ENCODE results near the gene ESPNL. TPM values are rescaled to one million over a fixed set of nuclear protein-coding genes. Genes with fewer than 3 reads are reported as not detected.
"Not testable (repeated sequence)": the region's sequence is repeated elsewhere in the genome, so short reads cannot be mapped to it uniquely, and the experiment has no call there.

Gene ESPNL
- total RNA-seq, 1 donor from 2014 or later: under 0.01 TPM

DNA sequence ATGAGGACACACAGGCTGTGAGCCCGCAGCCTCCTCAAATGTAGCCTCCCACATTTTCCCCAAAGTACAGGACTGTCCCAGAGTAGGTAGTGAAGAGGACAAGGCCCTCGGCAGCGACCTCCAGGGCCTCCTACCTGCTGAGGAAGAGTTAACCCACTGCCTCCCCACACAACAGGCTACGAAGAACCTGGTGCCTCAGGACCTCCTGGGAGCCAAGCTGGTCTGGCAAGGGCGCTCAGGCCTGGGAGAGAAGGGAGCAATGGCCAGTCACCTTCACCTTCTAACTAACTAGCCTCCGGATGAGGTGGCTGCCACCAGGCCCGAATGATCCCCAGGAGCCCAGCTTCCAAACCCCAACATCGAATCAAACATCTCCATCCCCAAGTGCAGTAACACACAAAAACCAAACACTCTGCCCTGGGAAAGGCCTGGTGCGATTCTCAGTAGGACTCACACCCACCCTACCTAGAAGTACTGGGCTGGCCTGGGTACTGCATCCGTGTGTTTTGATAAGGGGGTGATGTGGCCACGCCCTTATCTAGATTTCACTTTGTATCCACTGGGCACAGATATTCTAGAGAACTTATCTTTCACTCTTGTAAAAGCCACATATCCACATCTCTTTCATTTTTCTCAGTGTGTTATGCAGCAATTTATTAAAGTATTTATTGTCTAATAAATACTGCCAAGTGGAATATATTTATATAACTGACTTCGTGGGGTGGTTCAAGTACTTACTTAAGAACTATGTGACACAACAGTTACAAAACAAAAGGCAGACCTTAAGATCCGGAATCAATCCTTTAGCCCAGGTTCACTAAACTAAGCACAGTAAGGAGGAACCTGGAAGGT is 68.3 kb downstream of the ESPNL start:
- no peak for DNase-seq (ENCODE audit: low read depth, low spot score)

DNA sequence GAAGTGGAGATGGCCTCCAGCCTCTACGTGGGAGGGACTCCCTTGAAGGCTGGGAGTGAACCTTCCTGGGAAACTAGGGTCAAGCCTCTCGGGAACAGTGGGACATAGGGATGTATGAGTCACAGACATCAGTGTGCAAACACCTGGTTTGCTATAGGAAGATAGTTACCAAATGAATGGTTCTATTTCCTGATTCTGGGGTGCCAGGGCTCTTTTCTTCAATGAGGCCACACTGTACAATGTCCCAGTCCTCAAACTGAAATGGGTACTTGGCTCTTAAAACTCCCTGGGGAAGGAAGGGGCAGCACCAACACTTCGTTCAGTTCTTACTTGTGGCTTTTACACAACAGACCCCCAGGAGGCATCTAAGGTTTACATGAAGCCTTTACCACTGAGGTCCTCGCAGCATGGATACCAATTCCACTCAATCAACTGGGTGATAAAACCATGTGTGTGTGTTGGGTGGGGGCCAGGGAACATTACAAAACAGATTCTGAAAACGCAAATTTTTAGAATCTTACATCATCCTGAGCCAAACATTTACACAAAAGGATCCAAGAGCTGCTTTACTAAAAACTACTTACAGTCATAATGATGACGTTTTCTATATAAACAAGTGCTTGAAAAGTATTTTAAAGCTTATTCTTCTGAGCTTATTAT is 69.0 kb downstream of the ESPNL start:
- peak; percentile 30 for DNase-seq (ENCODE audit: low read depth, low spot score)

DNA sequence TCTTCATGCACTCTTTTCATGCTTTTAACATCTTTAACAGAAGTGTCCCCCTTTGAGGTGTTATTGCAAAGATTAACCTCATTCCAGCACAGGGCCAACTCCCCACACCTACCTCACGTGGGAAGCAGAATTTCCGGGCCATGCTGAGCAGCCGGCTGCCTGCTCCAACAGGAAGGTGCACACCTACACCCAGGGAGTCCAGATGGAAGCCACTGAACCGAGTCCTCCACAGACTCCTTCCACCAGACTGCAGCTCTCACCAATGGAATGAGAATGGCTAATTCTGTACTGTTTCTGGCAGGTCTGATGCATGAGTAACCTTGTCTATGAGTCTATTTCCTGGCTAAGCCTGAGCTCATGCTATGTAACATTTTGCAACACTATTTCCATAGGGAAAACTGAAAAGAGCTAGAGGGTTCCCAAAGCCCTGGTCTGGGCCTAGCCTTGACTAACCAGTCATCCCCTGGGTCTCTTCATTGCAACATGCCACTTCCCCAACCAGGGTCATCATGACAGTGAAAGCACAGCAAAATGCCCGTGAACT is 69.6 kb downstream of the ESPNL start:
- peak; percentile 65 for DNase-seq (ENCODE audit: low read depth, low spot score)

DNA sequence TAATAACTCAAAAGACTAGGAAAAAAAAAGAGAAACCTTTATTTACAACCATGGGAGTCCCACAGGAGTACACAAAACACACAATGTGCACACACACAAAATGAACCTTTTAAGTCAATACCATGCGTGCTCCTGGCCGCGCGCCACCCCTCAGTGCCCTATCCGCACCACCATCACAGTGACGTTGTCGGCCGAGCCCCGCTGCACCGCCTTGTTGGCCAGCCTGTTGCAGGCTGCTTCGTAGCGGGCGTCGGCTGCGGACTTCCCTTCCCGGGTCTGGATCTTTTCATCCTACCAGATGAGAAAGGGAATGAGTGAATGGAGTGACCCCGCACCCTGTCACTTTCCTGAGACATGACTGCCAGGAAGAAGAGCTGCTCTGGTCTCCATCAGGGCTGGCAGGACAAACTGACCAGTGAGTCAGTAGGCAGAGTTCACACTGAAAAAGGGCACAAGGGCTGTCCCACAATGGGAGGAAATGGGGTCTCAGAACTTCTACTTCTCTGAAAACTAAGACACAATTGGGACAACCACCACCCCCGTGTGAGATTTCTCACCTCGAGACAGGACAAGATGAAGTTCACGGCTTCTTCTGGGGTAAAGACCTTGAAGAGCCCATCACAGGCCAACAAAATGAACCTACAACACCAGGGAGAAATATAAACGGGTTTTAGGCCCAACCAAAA is 70.4 kb downstream of the ESPNL start:
- DNase-seq (ENCODE audit: low read depth, low spot score): no peak

GRCh38 chr2:238171072-238171431 is 70.9 kb downstream of the ESPNL start:
- DNase-seq (ENCODE audit: low read depth, low spot score): not testable (repeated sequence)

DNA sequence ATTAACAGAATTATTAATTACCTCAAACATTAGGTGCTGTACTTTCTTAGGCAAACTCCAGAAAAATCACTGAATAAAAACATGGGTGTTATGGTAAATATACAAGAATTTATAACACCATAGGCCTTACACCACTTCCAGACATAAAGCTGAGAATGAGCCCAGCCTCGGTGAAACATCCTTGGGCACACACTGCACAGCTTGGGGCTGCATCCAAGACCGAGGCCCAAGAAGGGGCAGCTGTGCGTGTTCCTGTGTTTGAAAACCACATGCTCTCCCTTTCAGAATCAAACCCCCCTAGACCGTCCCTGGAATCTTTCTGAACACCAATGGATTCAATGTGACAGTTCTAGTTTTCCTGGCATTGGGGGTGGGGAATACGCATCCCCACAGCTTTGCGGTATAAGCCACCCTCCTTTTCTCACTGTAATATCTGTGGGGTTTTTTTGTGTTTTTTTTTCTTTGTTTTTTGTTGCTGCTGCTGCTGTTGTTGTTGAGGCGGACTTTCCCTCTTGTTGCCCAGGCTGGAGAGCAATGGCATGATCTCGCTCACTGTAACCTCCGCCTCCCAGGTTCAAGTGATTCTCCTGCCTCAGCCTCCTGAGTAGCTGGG is 71.5 kb downstream of the ESPNL start:
- DNase-seq (ENCODE audit: low read depth, low spot score): no peak

GRCh38 chr2:238172439-238172838 is 72.3 kb downstream of the ESPNL start:
- no peak for DNase-seq (ENCODE audit: low read depth, low spot score)

DNA sequence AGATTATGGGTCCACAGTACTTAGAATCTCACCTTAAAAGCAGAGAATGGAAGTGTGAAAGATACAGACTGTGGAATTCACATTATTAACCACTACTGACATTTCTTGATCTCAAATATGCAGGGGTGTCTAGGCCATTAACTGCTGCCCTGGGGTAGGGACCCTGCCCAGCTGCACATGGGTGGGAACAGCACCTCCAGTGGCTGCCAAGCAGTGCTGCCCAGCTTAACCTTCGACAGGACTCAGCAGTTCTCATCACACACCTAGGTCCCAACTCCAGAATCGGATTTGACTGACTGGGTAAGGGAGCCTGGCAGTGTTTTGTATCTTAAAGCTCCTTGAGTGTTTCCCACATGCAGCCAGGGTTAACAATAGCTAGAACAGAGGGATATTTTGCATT is 73.6 kb downstream of the ESPNL start:
- no peak for DNase-seq (ENCODE audit: low read depth, low spot score)

DNA sequence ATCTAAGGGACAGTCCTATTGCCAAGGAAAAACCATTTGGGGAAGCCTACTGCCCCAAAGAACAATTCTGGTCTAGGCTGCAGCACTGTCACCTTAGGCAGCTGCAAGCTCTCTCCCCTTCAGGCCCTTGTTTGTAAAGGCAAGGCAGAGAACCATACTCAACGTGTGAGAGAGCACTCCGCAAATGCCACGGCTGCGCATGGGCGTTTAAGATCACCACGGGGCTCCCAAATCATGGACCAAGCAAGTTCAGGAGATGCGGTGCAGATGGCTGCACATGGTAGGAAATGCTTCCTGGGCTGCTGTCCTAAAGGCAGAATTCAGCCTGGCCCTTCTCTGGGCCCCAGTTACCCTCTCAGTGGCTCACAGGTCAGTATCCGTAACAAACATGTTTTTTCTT is 74.2 kb downstream of the ESPNL start:
- no peak for DNase-seq (ENCODE audit: low read depth, low spot score)

- no peak for DNase-seq (ENCODE audit: low read depth, low spot score)
Observed at GRCh38 chr2:238174701-238175100, 74.6 kb downstream of the ESPNL start.

- DNase-seq (ENCODE audit: low read depth, low spot score): no peak
Observed at GRCh38 chr2:238176613-238177012, 76.5 kb downstream of the ESPNL start.

DNA sequence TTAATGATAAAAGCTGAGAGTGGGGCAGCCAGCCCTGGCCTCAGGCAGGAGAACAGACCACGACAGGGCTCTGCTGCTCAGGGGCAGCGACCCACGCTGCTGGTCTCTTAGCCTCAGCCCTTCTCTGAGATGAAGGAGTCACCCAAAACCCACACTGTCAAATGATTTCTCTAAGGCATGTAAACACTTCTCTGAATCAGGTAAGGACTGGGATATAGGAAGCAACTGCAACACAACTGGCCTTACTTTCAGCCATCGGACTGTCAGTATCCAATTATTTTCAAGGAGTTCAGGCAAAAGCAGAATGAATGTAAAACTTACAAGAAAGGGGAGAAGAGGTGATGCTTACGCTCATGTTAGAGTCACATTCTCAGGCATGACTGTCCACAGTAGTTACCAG is 80.4 kb downstream of the ESPNL start:
- no peak for DNase-seq (ENCODE audit: low read depth, low spot score)

DNA sequence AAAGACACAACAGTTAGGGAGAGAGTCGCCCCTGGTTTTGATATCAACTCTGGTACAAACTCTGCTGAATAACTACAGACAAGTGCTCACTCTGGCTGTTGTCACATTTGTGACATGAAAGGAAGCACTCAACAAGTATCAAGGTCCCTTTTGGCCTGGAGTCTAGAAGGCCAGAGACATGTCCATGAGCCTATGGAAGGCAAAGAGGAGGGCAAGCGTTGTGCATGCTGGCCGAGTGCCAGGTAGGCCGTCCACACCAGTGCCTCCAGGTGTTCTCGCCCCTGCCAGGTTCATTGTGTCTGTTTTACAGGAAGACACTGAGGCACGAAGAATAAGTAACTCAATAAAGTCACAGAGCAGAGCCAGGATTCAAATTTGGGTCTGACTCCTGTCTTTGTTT is 82.2 kb downstream of the ESPNL start:
- DNase-seq (ENCODE audit: low read depth, low spot score): no peak

Other genes with a start within 250 kb of the ESPNL start
- gene RAMP1, start 240.7 kb upstream of the ESPNL start, total RNA-seq: not detected in 2 replicates
- 39.1 and 47.6 TPM in 2 replicates for gene UBE2F, start 133.3 kb upstream of the ESPNL start, total RNA-seq
- 24.5 and 42.0 TPM in 2 replicates for gene SCLY, start 39.3 kb upstream of the ESPNL start, total RNA-seq
- not detected in 2 replicates for gene KLHL30, start 38.3 kb downstream of the ESPNL start, total RNA-seq
- 0.46 and 0.53 TPM in 2 replicates for gene ERFE, start 58.6 kb downstream of the ESPNL start, total RNA-seq
- 19.1 and 26.7 TPM in 2 replicates for gene ILKAP, start 103.4 kb downstream of the ESPNL start, total RNA-seq
- gene HES6, start 139.7 kb downstream of the ESPNL start, total RNA-seq: 3.2 and 6.6 TPM in 2 replicates
- 2.2 and 2.4 TPM in 2 replicates for gene PER2, start 188.3 kb downstream of the ESPNL start, total RNA-seq
- gene TRAF3IP1, start 220.2 kb downstream of the ESPNL start, total RNA-seq: 10.3 and 10.8 TPM in 2 replicates